Measurements from ENCODE around the gene IPCEF1.

GRCh38 chr6:154325142-154325541 lies 31.5 kb downstream of the IPCEF1 start:
- TF ChIP-seq CTCF (IDR thresholded peaks at IDR 0.05; ENCODE audit: poor library complexity, severe bottlenecking) (no peak), EZH2 (IDR thresholded peaks at IDR 0.05; ENCODE audit: borderline replicate concordance, insufficient read depth, low read length, poor library complexity, severe bottlenecking) (no peak), POLR2AphosphoS5 (IDR thresholded peaks at IDR 0.05) (no peak), TAF1 (IDR thresholded peaks at IDR 0.05; ENCODE audit: low read depth) (no peak), EP300 (conservative IDR thresholded peaks at IDR 0.05; ENCODE audit: poor library complexity, severe bottlenecking) (no peak), REST (IDR thresholded peaks at IDR 0.05; ENCODE audit: borderline replicate concordance) (no peak), SMC3 (conservative IDR thresholded peaks at IDR 0.05; ENCODE audit: poor library complexity) (no peak), RAD21 (conservative IDR thresholded peaks at IDR 0.05) (no peak), MXI1 (conservative IDR thresholded peaks at IDR 0.05; ENCODE audit: poor library complexity, severe bottlenecking) (no peak)
